Measurements from ENCODE around the gene CBLB.

Gene CBLB

GRCh38 chr3:105783631-105784030 is 85.2 kb downstream of the CBLB start:
- no peaks in the 10 kb centered on the region for H3K36me3 ChIP-seq (ENCODE audit: low read depth)
- H3K27ac ChIP-seq (ENCODE audit: poor library complexity, severe bottlenecking), result no peak overlapping the region
- H3K27me3 ChIP-seq (ENCODE audit: insufficient read depth, poor library complexity, severe bottlenecking), result no peaks in the 10 kb centered on the region
- DNase-seq (ENCODE audit: low spot score) (no peak), ATAC-seq (ENCODE audit: low read depth) (no peak)
- no peak overlapping the region for H3K4me3 ChIP-seq (ENCODE audit: severe bottlenecking)
- no peaks in the 10 kb centered on the region for H3K4me1 ChIP-seq (ENCODE audit: insufficient read depth, poor library complexity, severe bottlenecking)
- no peaks in the 10 kb centered on the region for H3K9me3 ChIP-seq (ENCODE audit: severe bottlenecking)
- TF ChIP-seq CTCF (IDR thresholded peaks at IDR 0.05; ENCODE audit: poor library complexity, severe bottlenecking), result no peak

GRCh38 chr3:105781871-105782270 is 86.9 kb downstream of the CBLB start:
- no peaks in the 10 kb centered on the region for H3K36me3 ChIP-seq (ENCODE audit: low read depth)
- no peak overlapping the region for H3K27ac ChIP-seq (ENCODE audit: poor library complexity, severe bottlenecking)
- H3K4me3 ChIP-seq (ENCODE audit: severe bottlenecking), result no peak overlapping the region
- no peak for ATAC-seq (ENCODE audit: low read depth)
- TF ChIP-seq CTCF (IDR thresholded peaks at IDR 0.05; ENCODE audit: poor library complexity, severe bottlenecking), result no peak
- no peaks in the 10 kb centered on the region for H3K9me3 ChIP-seq (ENCODE audit: severe bottlenecking)
- H3K4me1 ChIP-seq (ENCODE audit: insufficient read depth, poor library complexity, severe bottlenecking), result no peaks in the 10 kb centered on the region
- DNase-seq (ENCODE audit: low spot score), result no peak
- H3K27me3 ChIP-seq (ENCODE audit: insufficient read depth, poor library complexity, severe bottlenecking), result no peaks in the 10 kb centered on the region

GRCh38 chr3:105780107-105780506 is 88.7 kb downstream of the CBLB start:
- Histone ChIP-seq H3K4me1 (ENCODE audit: insufficient read depth, poor library complexity, severe bottlenecking) (no peaks in the 10 kb centered on the region), H3K4me3 (ENCODE audit: severe bottlenecking) (no peak overlapping the region), H3K36me3 (ENCODE audit: low read depth) (no peaks in the 10 kb centered on the region), H3K27me3 (ENCODE audit: insufficient read depth, poor library complexity, severe bottlenecking) (no peaks in the 10 kb centered on the region), H3K27ac (ENCODE audit: poor library complexity, severe bottlenecking) (no peak overlapping the region), H3K9me3 (ENCODE audit: severe bottlenecking) (no peaks in the 10 kb centered on the region)
- no peak for ATAC-seq (ENCODE audit: low read depth)
- DNase-seq (ENCODE audit: low spot score), result no peak
- no peak for TF ChIP-seq CTCF (IDR thresholded peaks at IDR 0.05; ENCODE audit: poor library complexity, severe bottlenecking)

- Histone ChIP-seq H3K27ac (ENCODE audit: poor library complexity, severe bottlenecking) (no peak overlapping the region), H3K4me3 (ENCODE audit: severe bottlenecking) (no peak overlapping the region), H3K27me3 (ENCODE audit: insufficient read depth, poor library complexity, severe bottlenecking) (no peaks in the 10 kb centered on the region), H3K36me3 (ENCODE audit: low read depth) (no peaks in the 10 kb centered on the region), H3K9me3 (ENCODE audit: severe bottlenecking) (no peaks in the 10 kb centered on the region), H3K4me1 (ENCODE audit: insufficient read depth, poor library complexity, severe bottlenecking) (no peaks in the 10 kb centered on the region)
- DNase-seq (ENCODE audit: low spot score) (no peak), ATAC-seq (ENCODE audit: low read depth) (no peak)
- no peak for TF ChIP-seq CTCF (IDR thresholded peaks at IDR 0.05; ENCODE audit: poor library complexity, severe bottlenecking)
Measured at GRCh38 chr3:105775368-105775767, 93.4 kb downstream of the CBLB start.

- Histone ChIP-seq H3K4me1 (ENCODE audit: insufficient read depth, poor library complexity, severe bottlenecking) (no peaks in the 10 kb centered on the region), H3K4me3 (ENCODE audit: severe bottlenecking) (no peak overlapping the region), H3K27me3 (ENCODE audit: insufficient read depth, poor library complexity, severe bottlenecking) (no peaks in the 10 kb centered on the region), H3K9me3 (ENCODE audit: severe bottlenecking) (no peaks in the 10 kb centered on the region), H3K36me3 (ENCODE audit: low read depth) (no peaks in the 10 kb centered on the region), H3K27ac (ENCODE audit: poor library complexity, severe bottlenecking) (no peak overlapping the region)
- DNase-seq (ENCODE audit: low spot score) (no peak), ATAC-seq (ENCODE audit: low read depth) (no peak)
- TF ChIP-seq CTCF (IDR thresholded peaks at IDR 0.05; ENCODE audit: poor library complexity, severe bottlenecking), result no peak
Measured at GRCh38 chr3:105774444-105775180, 94.2 kb downstream of the CBLB start.

Measured in RWPE2 (cell line).